Vagina (tissue), 2 donors: ENCODE results near the gene HSPA2.

Experiments
- CTCF ChIP-seq, 3 experiments: fragments of 450-650 bp in 2 of 3; fragments of 200-600 bp in 1 of 3; sonication (generic) in 1 of 3; IDR thresholded peaks; one replicate each; pipeline ENCODE4 v1.5.1; 2017 to 2019; ENCODE audit warnings: antibody characterized with exemption in 3 of 3, mild to moderate bottlenecking in 2 of 3, moderate library complexity in 2 of 3
- POLR2A ChIP-seq, 2 donors: fragments of 450-650 bp; IDR thresholded peaks; one replicate each; pipeline ENCODE4 v1.6.1; 2017; ENCODE audit warnings: antibody characterized with exemption in 2 of 2, mild to moderate bottlenecking in 2 of 2, moderate library complexity in 2 of 2

GRCh38 chr14:64549016-64549415 lies 8.5 kb downstream of the HSPA2 start:
- TF ChIP-seq CTCF (IDR thresholded peaks at IDR 0.05) (no peak), POLR2A (IDR thresholded peaks at IDR 0.05) (no peak)
